Activated gamma-delta T cell treated with Interleukin-2 at 50 U/mL for 16 hours (primary cell): ENCODE results near the gene ARAP2.

Experiments used
- DNase-seq: peaks from one replicate; pipeline ENCODE4 v3.0.0-alpha.2; 2020

The ARAP2 gene, protein sequence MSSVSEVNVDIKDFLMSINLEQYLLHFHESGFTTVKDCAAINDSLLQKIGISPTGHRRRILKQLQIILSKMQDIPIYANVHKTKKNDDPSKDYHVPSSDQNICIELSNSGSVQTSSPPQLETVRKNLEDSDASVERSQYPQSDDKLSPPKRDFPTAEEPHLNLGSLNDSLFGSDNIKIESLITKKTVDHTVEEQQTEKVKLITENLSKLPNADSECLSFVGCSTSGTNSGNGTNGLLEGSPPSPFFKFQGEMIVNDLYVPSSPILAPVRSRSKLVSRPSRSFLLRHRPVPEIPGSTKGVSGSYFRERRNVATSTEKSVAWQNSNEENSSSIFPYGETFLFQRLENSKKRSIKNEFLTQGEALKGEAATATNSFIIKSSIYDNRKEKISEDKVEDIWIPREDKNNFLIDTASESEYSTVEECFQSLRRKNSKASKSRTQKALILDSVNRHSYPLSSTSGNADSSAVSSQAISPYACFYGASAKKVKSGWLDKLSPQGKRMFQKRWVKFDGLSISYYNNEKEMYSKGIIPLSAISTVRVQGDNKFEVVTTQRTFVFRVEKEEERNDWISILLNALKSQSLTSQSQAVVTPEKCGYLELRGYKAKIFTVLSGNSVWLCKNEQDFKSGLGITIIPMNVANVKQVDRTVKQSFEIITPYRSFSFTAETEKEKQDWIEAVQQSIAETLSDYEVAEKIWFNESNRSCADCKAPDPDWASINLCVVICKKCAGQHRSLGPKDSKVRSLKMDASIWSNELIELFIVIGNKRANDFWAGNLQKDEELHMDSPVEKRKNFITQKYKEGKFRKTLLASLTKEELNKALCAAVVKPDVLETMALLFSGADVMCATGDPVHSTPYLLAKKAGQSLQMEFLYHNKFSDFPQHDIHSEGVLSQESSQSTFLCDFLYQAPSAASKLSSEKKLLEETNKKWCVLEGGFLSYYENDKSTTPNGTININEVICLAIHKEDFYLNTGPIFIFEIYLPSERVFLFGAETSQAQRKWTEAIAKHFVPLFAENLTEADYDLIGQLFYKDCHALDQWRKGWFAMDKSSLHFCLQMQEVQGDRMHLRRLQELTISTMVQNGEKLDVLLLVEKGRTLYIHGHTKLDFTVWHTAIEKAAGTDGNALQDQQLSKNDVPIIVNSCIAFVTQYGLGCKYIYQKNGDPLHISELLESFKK (N-terminal part only)

DNA sequence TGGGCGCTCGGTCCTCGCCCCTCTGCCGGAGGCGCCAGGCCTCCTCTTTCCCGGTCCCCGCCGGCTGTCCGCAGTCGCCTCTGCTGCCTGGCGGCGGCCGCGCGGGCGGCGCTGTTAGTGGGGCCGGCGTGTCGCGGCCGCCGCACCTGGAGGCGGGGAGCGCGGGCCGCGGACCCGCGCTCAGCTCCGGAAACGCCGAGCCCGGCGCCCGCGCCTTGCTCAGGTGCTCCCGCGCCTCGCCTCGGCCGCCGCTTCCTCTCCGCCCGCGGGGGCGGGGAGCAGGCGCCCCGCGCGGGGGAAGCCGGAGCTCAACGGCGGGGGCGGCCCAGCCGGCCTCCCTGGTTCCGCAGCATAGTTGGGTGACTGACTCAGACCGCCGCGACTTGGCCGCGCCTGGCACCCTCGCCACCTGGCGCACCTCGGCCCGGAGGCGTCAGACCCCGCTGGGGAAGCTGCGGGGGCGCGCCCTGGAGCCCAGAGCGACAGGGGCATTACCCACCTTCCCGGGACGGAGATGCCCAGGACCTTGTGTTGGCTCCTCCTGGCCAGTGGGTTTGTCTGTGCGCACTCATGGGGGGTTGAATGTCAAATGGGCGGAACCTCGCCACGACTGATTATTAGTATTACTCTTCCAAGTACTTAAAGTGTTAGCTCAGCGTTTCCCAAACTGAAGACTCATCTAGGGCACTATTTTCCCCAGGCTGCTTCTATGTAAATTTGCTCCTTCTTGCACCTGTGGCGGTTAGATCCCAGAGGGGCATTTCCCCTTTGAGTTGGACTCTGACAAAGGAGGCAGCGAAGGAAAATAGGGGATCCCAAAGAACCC lies at the start of gene ARAP2:
Gene ARAP2 (minus strand): TSS at position 258 of the 826 bp plus-strand sequence. CDS start 15,028 bp downstream, outside the sequence.
- DNase-seq, result peak; percentile 74

DNA sequence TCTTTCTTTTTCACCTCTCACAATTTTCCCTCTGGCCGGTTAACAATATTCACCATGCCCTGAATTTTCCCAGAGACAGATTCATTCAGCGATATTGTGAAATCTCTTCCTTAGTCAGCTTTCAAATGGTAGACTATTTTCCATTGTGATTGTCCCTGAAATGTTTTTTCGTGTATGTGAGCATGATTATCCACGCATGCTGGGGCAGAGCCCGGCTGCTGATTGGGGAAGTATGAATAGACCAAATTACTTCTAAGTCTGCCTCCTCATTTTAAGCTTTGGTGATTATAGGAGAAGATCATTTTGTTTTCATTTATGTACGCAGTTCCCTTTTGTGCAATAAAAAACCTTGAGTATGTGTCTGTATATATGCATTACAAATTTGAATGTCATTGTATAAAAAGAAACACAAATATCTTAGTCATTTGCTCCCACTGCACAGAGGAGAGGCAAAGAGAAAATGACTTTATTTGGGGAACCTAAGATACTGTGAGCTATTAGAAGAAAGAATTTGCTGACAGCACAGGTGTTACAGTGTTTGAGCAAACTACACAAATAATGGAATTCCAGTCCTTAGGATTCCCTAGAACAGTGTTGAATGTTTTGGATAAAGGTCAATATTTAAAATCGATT lies 48.4 kb upstream of the ARAP2 start:
- DNase-seq, result no peak

DNA sequence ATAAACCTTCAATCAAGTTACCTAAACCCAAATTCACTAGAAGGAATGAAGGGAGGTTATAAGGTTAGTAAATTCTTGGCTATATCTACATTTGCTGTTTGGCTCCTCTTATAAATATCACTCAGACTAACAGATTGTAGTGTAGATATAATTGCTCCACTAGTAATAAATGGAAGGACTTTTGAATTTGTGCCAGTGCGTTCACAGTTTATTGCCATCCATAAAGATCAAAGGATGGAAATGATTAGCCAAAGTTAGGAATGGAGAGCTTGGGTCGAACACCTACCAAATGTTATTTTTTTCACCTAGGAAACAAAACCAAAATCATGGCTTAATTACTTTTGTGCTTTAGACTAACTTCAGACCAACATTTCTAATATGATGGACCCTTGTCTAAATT lies 46.3 kb upstream of the ARAP2 start:
- DNase-seq, result no peak

GRCh38 chr4:36288731-36289426 lies 44.6 kb upstream of the ARAP2 start:
- DNase-seq, result no peak

GRCh38 chr4:36286481-36286871 lies 42.2 kb upstream of the ARAP2 start:
- DNase-seq, result no peak

GRCh38 chr4:36285784-36286480 lies 41.6 kb upstream of the ARAP2 start:
- peak; percentile 56 for DNase-seq

- DNase-seq, result no peak
Observed at GRCh38 chr4:36283912-36284465, 39.7 kb upstream of the ARAP2 start.

DNA sequence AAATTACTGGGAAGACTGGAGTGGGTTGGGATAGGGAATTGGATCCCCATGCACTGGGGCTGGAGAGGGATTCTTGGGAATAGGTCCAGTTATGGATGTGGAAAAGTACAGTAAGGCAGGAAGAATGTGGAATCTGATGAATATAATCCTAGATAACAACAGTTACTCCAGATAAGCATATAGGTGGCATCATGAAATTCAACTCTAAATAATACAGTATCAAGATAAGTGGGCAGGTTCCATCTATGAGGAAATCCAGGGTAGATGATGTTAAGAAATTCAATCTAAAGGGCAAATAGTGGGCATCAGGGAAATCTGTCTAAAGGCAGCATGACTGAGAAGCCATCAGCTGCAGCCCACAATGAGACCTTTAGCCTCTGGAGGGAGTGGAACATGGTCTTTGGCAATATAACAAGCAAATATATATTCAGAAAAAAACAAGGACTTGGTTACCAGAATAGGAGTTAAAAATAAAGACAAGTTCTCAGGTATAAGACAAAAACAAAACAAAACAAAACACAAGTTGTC lies 38.3 kb upstream of the ARAP2 start:
- DNase-seq, result no peak

DNA sequence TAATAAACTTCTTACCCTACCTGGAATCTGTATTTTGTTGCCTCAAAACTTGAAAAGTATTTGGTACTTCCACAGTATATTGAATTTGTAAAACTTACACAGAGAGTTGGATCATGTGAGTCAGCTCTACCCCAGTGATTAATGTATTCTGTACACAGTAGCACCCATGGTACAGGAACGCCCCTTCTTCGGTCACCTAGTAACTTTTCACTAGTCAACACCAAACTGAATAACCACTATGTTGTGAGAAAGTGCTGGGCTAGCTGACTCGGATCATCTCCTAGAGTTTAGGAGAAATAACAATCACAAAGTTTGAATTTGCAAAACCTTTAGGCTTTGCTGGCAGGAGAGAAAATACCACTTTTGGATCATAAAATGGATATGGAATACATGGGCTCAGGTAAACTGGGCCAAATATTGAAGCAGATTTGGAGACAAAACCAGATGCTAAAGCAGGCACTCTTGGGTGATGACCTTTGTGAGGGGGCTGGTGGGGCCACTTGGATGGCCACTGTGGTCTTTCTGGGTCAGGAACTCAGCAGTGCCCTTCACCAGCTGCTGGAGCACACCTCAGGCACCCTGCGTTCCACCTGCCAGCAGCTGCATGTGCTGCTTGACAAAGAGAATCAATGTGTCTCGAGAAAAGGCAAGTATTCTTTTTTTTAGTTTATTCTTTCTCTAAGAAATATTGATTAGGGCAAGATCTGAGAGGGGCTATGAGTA lies 37.2 kb upstream of the ARAP2 start, which contains the start of gene DTHD1:
Gene DTHD1 (plus strand): TSS at position 233 of the 723 bp plus-strand sequence. CDS start 143 bp downstream, at position 376.
- DNase-seq, result no peak

DNA sequence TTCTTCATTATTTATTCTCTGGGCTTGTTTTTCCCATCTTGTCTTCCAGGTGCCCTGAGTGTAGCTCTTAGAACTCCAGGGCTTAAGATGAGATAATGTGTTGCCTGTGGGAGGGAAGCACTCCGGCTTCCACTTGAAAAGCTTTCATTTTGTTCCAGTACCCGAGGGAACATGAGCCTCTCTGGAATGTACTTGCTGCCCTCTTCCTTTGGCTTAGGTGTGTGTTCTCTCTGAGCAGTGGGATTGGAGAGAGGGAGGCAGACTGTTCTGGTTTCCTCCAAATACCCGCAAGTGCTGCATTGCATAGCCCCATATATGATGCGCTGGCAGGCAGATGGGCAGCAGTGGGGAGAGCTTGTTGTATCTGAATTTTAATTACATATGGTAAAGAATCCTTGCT lies 36.2 kb upstream of the ARAP2 start:
- no peak for DNase-seq

DNA sequence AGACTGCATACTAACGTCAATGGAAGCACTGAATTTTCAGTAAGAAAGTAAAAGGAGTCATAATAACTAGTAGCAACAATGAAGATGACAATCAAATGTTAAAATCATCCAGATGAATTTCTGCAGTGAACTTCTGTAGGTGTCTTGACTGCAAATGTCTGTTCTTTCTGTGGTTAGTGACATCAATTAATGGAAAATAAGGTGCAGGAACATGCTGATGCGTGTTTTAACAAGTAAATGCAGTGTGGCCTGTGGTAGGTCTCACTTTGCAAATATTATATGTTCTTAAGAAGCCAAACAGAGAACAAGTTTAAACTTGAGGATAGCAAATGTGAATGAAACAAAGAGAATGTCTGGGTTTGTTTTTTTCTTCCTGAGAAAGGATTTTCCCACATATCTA lies 34.5 kb upstream of the ARAP2 start:
- no peak for DNase-seq

DNA sequence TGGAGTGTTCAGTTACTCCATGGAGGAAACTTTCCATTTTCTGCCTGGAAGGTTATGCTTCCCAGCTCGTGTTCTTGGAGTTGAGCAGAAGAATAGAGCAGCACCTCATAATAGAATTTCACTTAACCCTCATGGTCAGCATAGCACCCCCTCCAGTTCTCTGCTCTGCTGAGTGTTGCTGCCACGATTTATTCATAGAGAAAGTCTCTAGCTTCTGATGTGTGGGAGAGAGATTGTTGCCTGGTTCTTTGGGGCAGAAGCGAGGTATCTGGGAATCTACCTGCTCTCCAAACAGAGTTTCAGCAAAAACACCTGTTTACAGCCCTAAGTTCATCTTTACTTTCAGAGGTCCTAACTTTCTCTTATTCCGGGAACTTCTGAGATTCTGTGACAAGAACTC lies 33.2 kb upstream of the ARAP2 start:
- DNase-seq, result no peak

DNA sequence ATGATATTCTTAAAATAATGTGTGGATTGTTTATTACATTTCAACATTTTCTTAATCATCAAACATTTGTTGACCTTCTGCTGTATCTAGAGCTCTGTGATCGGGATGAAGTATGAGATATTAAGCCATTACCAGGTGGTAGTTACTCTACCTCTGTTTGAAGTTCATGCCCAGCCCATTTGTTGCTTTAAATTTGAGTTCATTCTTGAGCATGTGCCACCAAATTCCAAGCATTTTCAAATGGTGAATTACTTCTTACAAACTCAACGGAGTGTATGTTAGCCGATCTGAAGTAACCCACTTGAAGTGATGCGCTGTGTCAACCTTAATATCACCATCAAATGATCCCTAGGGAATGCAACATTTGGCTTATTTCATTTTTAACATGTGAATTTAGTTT lies 29.8 kb upstream of the ARAP2 start:
- DNase-seq, result no peak

DNA sequence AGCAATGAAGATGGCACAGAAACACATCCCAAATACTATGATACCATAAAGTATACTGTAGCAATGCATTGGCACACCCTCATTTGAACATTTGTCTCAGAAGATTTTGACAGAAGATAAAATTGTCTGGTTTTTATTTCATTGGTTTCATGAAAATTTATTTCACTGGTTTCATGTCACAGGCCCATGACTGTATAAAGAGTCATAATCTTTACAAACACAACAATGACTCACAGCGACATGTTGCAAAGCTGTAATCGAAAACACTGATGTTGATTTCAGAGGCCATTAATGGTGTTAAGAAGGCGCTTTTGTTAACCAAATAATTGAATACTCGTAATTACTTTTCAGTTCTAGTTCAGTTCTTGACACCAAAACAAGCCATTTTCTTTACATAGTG lies 29.0 kb upstream of the ARAP2 start:
- no peak for DNase-seq

- DNase-seq, result no peak
Observed at GRCh38 chr4:36269533-36270173, 25.3 kb upstream of the ARAP2 start.

GRCh38 chr4:36269101-36269500 lies 24.8 kb upstream of the ARAP2 start:
- peak; percentile 41 for DNase-seq

GRCh38 chr4:36267486-36268268 lies 23.4 kb upstream of the ARAP2 start:
- no peak for DNase-seq
